Measurements from ENCODE around the gene BTN1A1.
"Not testable (repeated sequence)": the region's sequence is repeated elsewhere in the genome, so short reads cannot be mapped to it uniquely, and the experiment has no call there.

Gene BTN1A1

GRCh38 chr6:26536571-26537159 lies 36.6 kb downstream of the BTN1A1 start:
- H3K9me3 Mint-ChIP-seq: no peaks in the 10 kb centered on the region
- peak; percentile 44 for ATAC-seq
- peak overlapping the region; percentile 92 for H3K4me3 Mint-ChIP-seq
- peak in 1 of 2 donors; percentile 67 for DNase-seq
- H3K27ac Mint-ChIP-seq: peak overlapping the region; percentile 97 to 99
- peaks cover 62% of the 10 kb centered on the region for H3K4me1 Mint-ChIP-seq
- H3K27me3 Mint-ChIP-seq: no peaks in the 10 kb centered on the region

GRCh38 chr6:26537160-26537845 lies 37.2 kb downstream of the BTN1A1 start:
- DNase-seq (peak; percentile 88 to 93), ATAC-seq (peak; percentile 76)
- H3K27me3 Mint-ChIP-seq: no peaks in the 10 kb centered on the region
- peaks cover 59% of the 10 kb centered on the region for H3K4me1 Mint-ChIP-seq
- H3K9me3 Mint-ChIP-seq: no peaks in the 10 kb centered on the region
- H3K27ac Mint-ChIP-seq: peak overlapping the region; percentile 97 to 99
- peak overlapping the region; percentile 92 for H3K4me3 Mint-ChIP-seq

- peaks cover 59% of the 10 kb centered on the region for H3K4me1 Mint-ChIP-seq
These were observed 37.9 kb downstream of the BTN1A1 start, which contains the start of gene HMGN4 for GRCh38 chr6:26537846-26538571. HMGN4 (plus strand) TSS chr6:26538366; CDS start chr6:26545207, 6,841 bp downstream.

GRCh38 chr6:26538572-26538902 lies 38.4 kb downstream of the BTN1A1 start:
- no peak for DNase-seq
- peaks cover 59% of the 10 kb centered on the region for H3K4me1 Mint-ChIP-seq
- no peaks in the 10 kb centered on the region for H3K9me3 Mint-ChIP-seq
- H3K27ac Mint-ChIP-seq: peak overlapping the region; percentile 97 to 99
- no peak for ATAC-seq
- H3K4me3 Mint-ChIP-seq: peak overlapping the region; percentile 92
- no peaks in the 10 kb centered on the region for H3K27me3 Mint-ChIP-seq

More at GRCh38 chr6:26537846-26538571, 37.9 kb downstream of the BTN1A1 start, which contains the start of gene HMGN4:
- Mint-ChIP-seq H3K4me3 (peak within 1 kb of the TSS; percentile 92), H3K27me3 (no peaks in the 10 kb centered on the region), H3K9me3 (no peaks in the 10 kb centered on the region), H3K27ac (peak within 1 kb of the TSS; percentile 97 to 99)
- ATAC-seq (peak; percentile 75), DNase-seq (peak; percentile 82 to 85)

GRCh38 chr6:26539071-26539615 lies 39.0 kb downstream of the BTN1A1 start:
- peak overlapping the region; percentile 97 to 99 for H3K27ac Mint-ChIP-seq
- no peaks in the 10 kb centered on the region for H3K9me3 Mint-ChIP-seq
- DNase-seq: no peak
- H3K4me1 Mint-ChIP-seq: peaks cover 58% of the 10 kb centered on the region
- no peak for ATAC-seq
- H3K4me3 Mint-ChIP-seq: peak overlapping the region; percentile 92
- H3K27me3 Mint-ChIP-seq: no peaks in the 10 kb centered on the region

- no peak for ATAC-seq
- H3K9me3 Mint-ChIP-seq: no peaks in the 10 kb centered on the region
- H3K4me1 Mint-ChIP-seq: peaks cover 53% of the 10 kb centered on the region
- no peak for DNase-seq
- H3K27ac Mint-ChIP-seq: no peak overlapping the region
- H3K27me3 Mint-ChIP-seq: no peaks in the 10 kb centered on the region
- H3K4me3 Mint-ChIP-seq: peak overlapping the region in 1 of 2 donors; percentile 7
These were observed 41.5 kb downstream of the BTN1A1 start for GRCh38 chr6:26541579-26541978.

- Mint-ChIP-seq H3K27me3 (no peaks in the 10 kb centered on the region), H3K27ac (no peak overlapping the region), H3K9me3 (no peaks in the 10 kb centered on the region), H3K4me3 (no peak overlapping the region), H3K4me1 (peaks cover 39% of the 10 kb centered on the region)
- no peak for DNase-seq
- peak; percentile 62 for ATAC-seq
These were observed 43.9 kb downstream of the BTN1A1 start for GRCh38 chr6:26543953-26544352.

GRCh38 chr6:26544473-26544872 lies 44.4 kb downstream of the BTN1A1 start:
- ATAC-seq: no peak
- no peak for DNase-seq
- Mint-ChIP-seq H3K9me3 (no peaks in the 10 kb centered on the region), H3K27ac (no peak overlapping the region), H3K4me3 (no peak overlapping the region), H3K4me1 (peaks cover 39% of the 10 kb centered on the region), H3K27me3 (no peaks in the 10 kb centered on the region)

GRCh38 chr6:26545627-26546026 lies 45.5 kb downstream of the BTN1A1 start:
- DNase-seq: no peak
- Mint-ChIP-seq H3K4me3 (no peak overlapping the region), H3K4me1 (peaks cover 29% of the 10 kb centered on the region), H3K27ac (no peak overlapping the region), H3K9me3 (no peaks in the 10 kb centered on the region), H3K27me3 (no peaks in the 10 kb centered on the region)
- ATAC-seq: no peak

GRCh38 chr6:26547363-26547762 lies 47.3 kb downstream of the BTN1A1 start:
- H3K4me3 Mint-ChIP-seq, ATAC-seq, DNase-seq, H3K27ac Mint-ChIP-seq, H3K9me3 Mint-ChIP-seq, H3K27me3 Mint-ChIP-seq: not testable (repeated sequence)
- H3K4me1 Mint-ChIP-seq: peaks cover 17% of the 10 kb centered on the region

GRCh38 chr6:26550250-26550993 lies 50.3 kb downstream of the BTN1A1 start:
- ATAC-seq (peak; percentile 52), DNase-seq (peak; percentile 52 to 62)
- Mint-ChIP-seq H3K27me3 (no peaks in the 10 kb centered on the region), H3K4me1 (peaks cover 3% of the 10 kb centered on the region), H3K27ac (peak overlapping the region; percentile 90 to 94), H3K4me3 (peak overlapping the region; percentile 94 to 97), H3K9me3 (no peaks in the 10 kb centered on the region)

- H3K4me1 Mint-ChIP-seq: peaks cover 12% of the 10 kb centered on the region
These were observed 52.1 kb downstream of the BTN1A1 start for GRCh38 chr6:26552205-26552604.

GRCh38 chr6:26552640-26553188 lies 52.6 kb downstream of the BTN1A1 start:
- no peak overlapping the region for H3K4me3 Mint-ChIP-seq
- no peak for DNase-seq
- no peaks in the 10 kb centered on the region for H3K27me3 Mint-ChIP-seq
- H3K27ac Mint-ChIP-seq: no peak overlapping the region
- ATAC-seq: no peak
- no peaks in the 10 kb centered on the region for H3K9me3 Mint-ChIP-seq
- peaks cover 12% of the 10 kb centered on the region for H3K4me1 Mint-ChIP-seq

More at GRCh38 chr6:26552205-26552604, 52.1 kb downstream of the BTN1A1 start:
- Mint-ChIP-seq H3K9me3 (no peaks in the 10 kb centered on the region), H3K27me3 (no peaks in the 10 kb centered on the region), H3K4me3 (no peak overlapping the region), H3K27ac (no peak overlapping the region)
- ATAC-seq: no peak
- DNase-seq: no peak

- peaks cover 12% of the 10 kb centered on the region for H3K4me1 Mint-ChIP-seq
- no peaks in the 10 kb centered on the region for H3K27me3 Mint-ChIP-seq
- DNase-seq: peak; percentile 83
- no peaks in the 10 kb centered on the region for H3K9me3 Mint-ChIP-seq
- peak; percentile 69 for ATAC-seq
- H3K4me3 Mint-ChIP-seq: no peak overlapping the region
- no peak overlapping the region for H3K27ac Mint-ChIP-seq
These were observed 53.1 kb downstream of the BTN1A1 start for GRCh38 chr6:26553264-26553634.

Measured in stimulated activated naive CD8-positive, alpha-beta T cell treated with anti-CD3 and anti-CD28 coated beads, Interleukin-15, amount 100 ng/mL, for 72 hours (primary cell).